ENCODE data around the gene CAPN15.

The CAPN15 gene

GRCh38 chr16:560204-560700 is 32.7 kb downstream of the CAPN15 start, which contains the start of gene PRR35:
Gene PRR35 (plus strand): TSS chr16:560394. CDS start chr16:563295, 2,901 bp downstream.
- in situ Hi-C loops (cut with HindIII; ENCODE audit: low sequenced_read_pairs) = no loop called here

- in situ Hi-C loops (cut with HindIII; ENCODE audit: low sequenced_read_pairs) = no loop called here
Measured at GRCh38 chr16:560701-561412, 33.3 kb downstream of the CAPN15 start.

- in situ Hi-C loops (cut with HindIII; ENCODE audit: low sequenced_read_pairs) = no loop called here
Measured at GRCh38 chr16:561413-561794, 33.9 kb downstream of the CAPN15 start.

- in situ Hi-C loops (cut with HindIII; ENCODE audit: low sequenced_read_pairs) = no loop called here
Measured at GRCh38 chr16:561957-562938, 34.7 kb downstream of the CAPN15 start.

GRCh38 chr16:563072-563644 is 35.6 kb downstream of the CAPN15 start:
- in situ Hi-C loops (cut with HindIII; ENCODE audit: low sequenced_read_pairs) = no loop called here

- in situ Hi-C loops (cut with HindIII; ENCODE audit: low sequenced_read_pairs) = no loop called here
Measured at GRCh38 chr16:564690-565418, 37.3 kb downstream of the CAPN15 start.

GRCh38 chr16:565419-566330 is 38.2 kb downstream of the CAPN15 start:
- in situ Hi-C loops (cut with HindIII; ENCODE audit: low sequenced_read_pairs) = no loop called here

- in situ Hi-C loops (cut with HindIII; ENCODE audit: low sequenced_read_pairs) = no loop called here
Measured at GRCh38 chr16:566475-567372, 39.2 kb downstream of the CAPN15 start, which contains the start of gene NHLRC4. Gene NHLRC4 (plus strand): TSS chr16:567005. CDS start chr16:568048, 1,043 bp downstream.

GRCh38 chr16:567373-568256 is 40.1 kb downstream of the CAPN15 start:
- in situ Hi-C loops (cut with HindIII; ENCODE audit: low sequenced_read_pairs) = no loop called here

- in situ Hi-C loops (cut with HindIII; ENCODE audit: low sequenced_read_pairs) = no loop called here
Measured at GRCh38 chr16:568401-569258, 41.1 kb downstream of the CAPN15 start.

GRCh38 chr16:569445-570254 is 42.1 kb downstream of the CAPN15 start, which contains the start of gene PIGQ:
Gene PIGQ (plus strand): TSS chr16:569968. CDS start chr16:574075, 4,107 bp downstream.
- in situ Hi-C loops (cut with HindIII; ENCODE audit: low sequenced_read_pairs) = no loop called here

GRCh38 chr16:572865-573650 is 45.5 kb downstream of the CAPN15 start:
- in situ Hi-C loops (cut with HindIII; ENCODE audit: low sequenced_read_pairs) = no loop called here

- in situ Hi-C loops (cut with HindIII; ENCODE audit: low sequenced_read_pairs) = no loop called here
Measured at GRCh38 chr16:574021-574760, 46.7 kb downstream of the CAPN15 start.
